ENCODE results near the gene FZD1.

DNA sequence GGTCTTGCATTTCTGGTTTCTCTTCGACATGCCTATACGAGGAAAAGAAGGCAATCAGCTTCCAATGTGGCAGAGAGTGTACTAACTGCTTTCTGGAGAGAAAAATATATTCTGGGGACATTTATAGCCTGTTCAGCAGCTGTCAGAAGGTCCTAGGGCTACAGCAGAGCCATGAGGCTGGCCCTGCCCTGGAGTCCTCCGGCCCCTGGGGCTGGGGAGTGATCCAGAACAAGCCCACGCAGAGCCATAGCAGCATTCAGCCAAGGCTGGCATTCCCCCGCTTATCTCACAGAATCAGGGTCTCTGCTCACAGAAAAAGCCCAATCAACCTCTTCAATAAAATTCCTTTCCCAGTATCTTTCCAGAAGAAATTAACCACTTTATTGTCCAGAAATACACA lies 48.9 kb downstream of the FZD1 start:
- TF ChIP-seq, protein P1, sequence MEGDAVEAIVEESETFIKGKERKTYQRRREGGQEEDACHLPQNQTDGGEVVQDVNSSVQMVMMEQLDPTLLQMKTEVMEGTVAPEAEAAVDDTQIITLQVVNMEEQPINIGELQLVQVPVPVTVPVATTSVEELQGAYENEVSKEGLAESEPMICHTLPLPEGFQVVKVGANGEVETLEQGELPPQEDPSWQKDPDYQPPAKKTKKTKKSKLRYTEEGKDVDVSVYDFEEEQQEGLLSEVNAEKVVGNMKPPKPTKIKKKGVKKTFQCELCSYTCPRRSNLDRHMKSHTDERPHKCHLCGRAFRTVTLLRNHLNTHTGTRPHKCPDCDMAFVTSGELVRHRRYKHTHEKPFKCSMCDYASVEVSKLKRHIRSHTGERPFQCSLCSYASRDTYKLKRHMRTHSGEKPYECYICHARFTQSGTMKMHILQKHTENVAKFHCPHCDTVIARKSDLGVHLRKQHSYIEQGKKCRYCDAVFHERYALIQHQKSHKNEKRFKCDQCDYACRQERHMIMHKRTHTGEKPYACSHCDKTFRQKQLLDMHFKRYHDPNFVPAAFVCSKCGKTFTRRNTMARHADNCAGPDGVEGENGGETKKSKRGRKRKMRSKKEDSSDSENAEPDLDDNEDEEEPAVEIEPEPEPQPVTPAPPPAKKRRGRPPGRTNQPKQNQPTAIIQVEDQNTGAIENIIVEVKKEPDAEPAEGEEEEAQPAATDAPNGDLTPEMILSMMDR (IDR thresholded peaks at IDR 0.05) = no peak
- no peak for TF ChIP-seq POLR2A (IDR thresholded peaks at IDR 0.05)
